Measurements from ENCODE around the gene STK26. TPM values are rescaled to one million over a fixed set of nuclear protein-coding genes. Genes with fewer than 3 reads are reported as not detected.

Gene STK26
- total RNA-seq, 3 donors from 2014 or later (not counting 1 experiment from before 2014, with no cell fraction given) = 62.5 to 81.0 (median 66.5) TPM

DNA sequence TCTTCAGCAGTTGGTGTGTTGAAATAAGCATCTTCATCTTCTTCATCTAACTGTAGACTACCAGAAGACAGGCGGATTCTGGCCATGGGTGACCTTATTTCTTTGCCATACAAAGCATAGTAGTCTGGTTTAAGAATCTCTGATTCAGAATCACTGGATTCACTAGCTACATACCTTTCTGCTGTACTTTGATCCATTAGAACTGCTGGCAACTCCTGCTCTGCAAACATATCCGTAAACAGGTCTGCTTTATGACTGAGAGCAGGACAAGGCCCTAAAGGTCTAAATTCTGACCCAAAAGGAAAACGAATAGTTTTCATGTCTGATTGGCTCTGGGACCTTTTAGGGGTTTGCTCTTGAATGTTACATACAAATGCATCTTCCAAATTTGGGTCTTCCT is 54.8 kb downstream of the STK26 start:
- WGBS (ENCODE audit: insufficient coverage) = 94% methylated on average over 3 of the region's 3 CpGs
- TF ChIP-seq, protein P1, sequence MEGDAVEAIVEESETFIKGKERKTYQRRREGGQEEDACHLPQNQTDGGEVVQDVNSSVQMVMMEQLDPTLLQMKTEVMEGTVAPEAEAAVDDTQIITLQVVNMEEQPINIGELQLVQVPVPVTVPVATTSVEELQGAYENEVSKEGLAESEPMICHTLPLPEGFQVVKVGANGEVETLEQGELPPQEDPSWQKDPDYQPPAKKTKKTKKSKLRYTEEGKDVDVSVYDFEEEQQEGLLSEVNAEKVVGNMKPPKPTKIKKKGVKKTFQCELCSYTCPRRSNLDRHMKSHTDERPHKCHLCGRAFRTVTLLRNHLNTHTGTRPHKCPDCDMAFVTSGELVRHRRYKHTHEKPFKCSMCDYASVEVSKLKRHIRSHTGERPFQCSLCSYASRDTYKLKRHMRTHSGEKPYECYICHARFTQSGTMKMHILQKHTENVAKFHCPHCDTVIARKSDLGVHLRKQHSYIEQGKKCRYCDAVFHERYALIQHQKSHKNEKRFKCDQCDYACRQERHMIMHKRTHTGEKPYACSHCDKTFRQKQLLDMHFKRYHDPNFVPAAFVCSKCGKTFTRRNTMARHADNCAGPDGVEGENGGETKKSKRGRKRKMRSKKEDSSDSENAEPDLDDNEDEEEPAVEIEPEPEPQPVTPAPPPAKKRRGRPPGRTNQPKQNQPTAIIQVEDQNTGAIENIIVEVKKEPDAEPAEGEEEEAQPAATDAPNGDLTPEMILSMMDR (IDR thresholded peaks at IDR 0.05) = no peak
- H3K27me3 ChIP-seq (ENCODE audit: control insufficient read depth, insufficient read depth, low read length) = no peaks in the 10 kb centered on the region
- H3K27ac ChIP-seq (ENCODE audit: low read length) = no peak overlapping the region
- Mint-ChIP-seq H3K36me3 (no peaks in the 10 kb centered on the region), H3K27ac (no peak overlapping the region), H3K4me3 (no peak overlapping the region), H3K4me1 (no peaks in the 10 kb centered on the region), H3K9me3 (no peaks in the 10 kb centered on the region), H3K27me3 (ENCODE audit: low read depth in 2 of 2) (peaks cover 0 to 20% of the 10 kb centered on the region in 2 donors)
- no peaks in the 10 kb centered on the region for H3K4me1 ChIP-seq (ENCODE audit: control insufficient read depth, insufficient read depth, low read length)
- peaks cover 11% of the 10 kb centered on the region for H3K36me3 ChIP-seq (ENCODE audit: control insufficient read depth, insufficient read depth, low read length)
- no peak overlapping the region for H3K4me3 ChIP-seq (ENCODE audit: low read length)
- H3K9me3 ChIP-seq (ENCODE audit: control insufficient read depth, insufficient read depth, low read length) = no peaks in the 10 kb centered on the region
- ATAC-seq (no peak), DNase-seq (no peak)
- intact Hi-C loops (cut with micrococcal nuclease) = loop anchor here (10.0 kb wide), 1 partner anchor 183 kb away; no protein-coding TSS in a partner anchor

DNA sequence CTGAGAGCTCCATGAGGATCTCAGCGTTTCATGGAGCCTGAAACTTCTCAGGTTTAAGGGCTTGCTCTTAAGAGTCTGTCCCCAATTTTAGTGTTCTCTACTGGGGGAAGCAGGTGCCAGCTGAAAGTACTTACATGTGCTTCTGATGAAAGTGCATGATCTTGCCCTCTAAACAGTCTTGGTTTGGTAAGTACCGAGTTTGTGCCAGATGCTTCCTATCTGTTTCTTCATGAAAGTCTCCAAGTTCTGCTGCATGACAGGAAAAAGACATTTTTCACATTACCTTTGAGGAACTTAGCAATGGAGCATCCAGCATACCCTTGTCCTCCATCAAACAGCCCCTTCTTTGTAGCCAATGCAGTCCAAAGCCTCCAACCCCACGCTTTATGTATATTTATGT is 62.7 kb downstream of the STK26 start:
- Histone ChIP-seq H3K36me3 (ENCODE audit: control insufficient read depth, insufficient read depth, low read length) (no peaks in the 10 kb centered on the region), H3K4me3 (ENCODE audit: low read length) (no peak overlapping the region), H3K4me1 (ENCODE audit: control insufficient read depth, insufficient read depth, low read length) (no peaks in the 10 kb centered on the region), H3K27ac (ENCODE audit: low read length) (no peak overlapping the region), H3K9me3 (ENCODE audit: control insufficient read depth, insufficient read depth, low read length) (no peaks in the 10 kb centered on the region), H3K27me3 (ENCODE audit: control insufficient read depth, insufficient read depth, low read length) (no peaks in the 10 kb centered on the region)
- WGBS (ENCODE audit: insufficient coverage) = 23% methylated on average over 2 of the region's 3 CpGs
- Mint-ChIP-seq H3K27ac (no peak overlapping the region), H3K27me3 (ENCODE audit: low read depth in 2 of 2) (peaks cover 0 to 32% of the 10 kb centered on the region in 2 donors), H3K36me3 (no peaks in the 10 kb centered on the region), H3K4me1 (peaks cover 2 to 7% of the 10 kb centered on the region in 2 donors), H3K9me3 (no peaks in the 10 kb centered on the region), H3K4me3 (no peak overlapping the region)
- ATAC-seq (no peak), DNase-seq (no peak)
- intact Hi-C loops (cut with micrococcal nuclease) = no loop called here
- TF ChIP-seq, protein P1 (IDR thresholded peaks at IDR 0.05) = no peak

- Mint-ChIP-seq H3K27ac (no peak overlapping the region), H3K4me1 (peaks cover 6 to 13% of the 10 kb centered on the region in 2 donors), H3K4me3 (no peak overlapping the region), H3K27me3 (ENCODE audit: low read depth in 2 of 2) (peaks cover 0 to 36% of the 10 kb centered on the region in 2 donors), H3K9me3 (no peaks in the 10 kb centered on the region), H3K36me3 (no peaks in the 10 kb centered on the region)
- Histone ChIP-seq H3K4me1 (ENCODE audit: control insufficient read depth, insufficient read depth, low read length) (peaks cover 3% of the 10 kb centered on the region), H3K4me3 (ENCODE audit: low read length) (no peak overlapping the region), H3K36me3 (ENCODE audit: control insufficient read depth, insufficient read depth, low read length) (no peaks in the 10 kb centered on the region), H3K9me3 (ENCODE audit: control insufficient read depth, insufficient read depth, low read length) (no peaks in the 10 kb centered on the region), H3K27ac (ENCODE audit: low read length) (no peak overlapping the region), H3K27me3 (ENCODE audit: control insufficient read depth, insufficient read depth, low read length) (no peaks in the 10 kb centered on the region)
- WGBS (ENCODE audit: insufficient coverage) = 68% methylated on average over 2 of the region's 2 CpGs
- DNase-seq (no peak), ATAC-seq (no peak)
- intact Hi-C loops (cut with micrococcal nuclease) = no loop called here
- TF ChIP-seq, protein P1 (IDR thresholded peaks at IDR 0.05) = no peak
These were observed 63.6 kb downstream of the STK26 start for GRCh38 chrX:132086672-132087071.

DNA sequence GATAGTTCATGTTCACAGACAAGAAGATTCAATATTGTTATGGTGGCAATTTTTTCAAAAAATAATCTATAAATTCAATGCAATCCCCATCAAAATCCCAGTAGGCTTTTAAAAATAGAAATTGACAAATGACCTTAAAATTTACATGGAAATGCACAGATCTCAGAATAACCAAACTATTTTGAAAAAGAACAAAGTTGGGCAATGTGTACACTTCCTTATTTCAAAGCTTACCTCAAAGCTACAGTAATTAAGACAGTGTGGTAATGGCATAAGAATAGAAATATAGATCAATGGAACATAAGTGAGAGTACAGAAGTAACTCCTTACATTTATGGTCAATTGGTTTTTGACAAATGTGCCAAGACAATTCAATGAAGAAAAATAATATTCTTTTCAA is 65.8 kb downstream of the STK26 start:
- H3K27me3 Mint-ChIP-seq (ENCODE audit: low read depth in 2 of 2) = peaks cover 0 to 27% of the 10 kb centered on the region in 2 donors
- no peak for ATAC-seq

More for the DNA sequence above, 65.8 kb downstream of the STK26 start:
- DNase-seq = no peak
- Histone ChIP-seq H3K9me3 (ENCODE audit: control insufficient read depth, insufficient read depth, low read length) (no peaks in the 10 kb centered on the region), H3K4me3 (ENCODE audit: low read length) (no peak overlapping the region), H3K27ac (ENCODE audit: low read length) (no peak overlapping the region), H3K36me3 (ENCODE audit: control insufficient read depth, insufficient read depth, low read length) (no peaks in the 10 kb centered on the region), H3K27me3 (ENCODE audit: control insufficient read depth, insufficient read depth, low read length) (no peaks in the 10 kb centered on the region), H3K4me1 (ENCODE audit: control insufficient read depth, insufficient read depth, low read length) (peaks cover 3% of the 10 kb centered on the region)
- no peaks in the 10 kb centered on the region for H3K9me3 Mint-ChIP-seq
- no peak overlapping the region for H3K4me3 Mint-ChIP-seq
- intact Hi-C loops (cut with micrococcal nuclease) = no loop called here
- H3K27ac Mint-ChIP-seq = no peak overlapping the region
- TF ChIP-seq, protein P1 (IDR thresholded peaks at IDR 0.05) = no peak
- peaks cover 6 to 13% of the 10 kb centered on the region in 2 donors for H3K4me1 Mint-ChIP-seq
- no peaks in the 10 kb centered on the region for H3K36me3 Mint-ChIP-seq

Data from natural killer cell (primary cell).